K562 (cell line): ENCODE measurements around the gene LRRC10B. TPM values are rescaled to one million over a fixed set of nuclear protein-coding genes. Genes with fewer than 3 reads are reported as not detected.

Experiments
- CHD4 ChIP-seq: fragments of 200-600 bp; sonication (generic); IDR thresholded peaks from 3 replicates; pipeline ENCODE4 v1.6.1; 2012; ENCODE audit warnings: low read depth, mild to moderate bottlenecking, mixed read lengths, low read length, inconsistent platforms; ENCODE audit not compliant: insufficient read depth, insufficient replicate concordance, poor library complexity, severe bottlenecking
- TBP ChIP-seq: optimal IDR thresholded peaks from 2 replicates; pipeline ENCODE3; 2011; ENCODE audit warnings: low read depth, low read length, improper control_type of control experiment
- polyA plus RNA-seq, 8 experiments: library from polyadenylated mRNA; depleted of rRNA in 4 of 8; stranded (reverse) in 5 of 8; unstranded in 3 of 8; fragments of >200 nt; fragmentation: Nextera tagmentation in 2 of 8; fragmentation: Illumina TruSeq in 1 of 8; extraction: Ambion mirVana in 2 of 8; extraction: Trizol in 1 of 8; gene quantifications; 2 replicates each; pipeline versions ENCODE4 v1.2.1 to v1.2.3, GENCODE V29; 2011 to 2014; ENCODE audit warnings: inconsistent platforms in 1 of 8, missing spikeins in 1 of 8
- total RNA-seq, 7 experiments: library from RNA; depleted of rRNA in 6 of 7; stranded (reverse); fragments of >200 nt in 6 of 7; fragmentation: Illumina TruSeq in 2 of 7; extraction: Trizol in 2 of 7; gene quantifications; 2 replicates each; pipeline versions ENCODE4 v1.2.1 to v1.2.3, GENCODE V29; 2011 to 2021; ENCODE audit warnings: low replicate concordance in 1 of 7
- TF ChIP-seq, protein P1 (sequence below): fragments of 250-450 bp; sonication (Bioruptor Pico); IDR thresholded peaks from 2 replicates; pipeline ENCODE4 v1.4.0; 2020; ENCODE audit warnings: mild to moderate bottlenecking, moderate library complexity, borderline replicate concordance
- TF ChIP-seq, protein P2 (sequence below): sonication (generic); formaldehyde crosslinking; IDR thresholded peaks from 2 replicates; pipeline ENCODE4 v1.8.1; 2023; ENCODE audit warnings: mild to moderate bottlenecking, missing genetic modification reagents

LRRC10B gene
- total and polyA plus RNA-seq, 9 of the 15 experiments (the other 6 are each of a cell fraction or from before 2014, with no cell fraction given), result 0.11 TPM; not detected in 8

DNA sequence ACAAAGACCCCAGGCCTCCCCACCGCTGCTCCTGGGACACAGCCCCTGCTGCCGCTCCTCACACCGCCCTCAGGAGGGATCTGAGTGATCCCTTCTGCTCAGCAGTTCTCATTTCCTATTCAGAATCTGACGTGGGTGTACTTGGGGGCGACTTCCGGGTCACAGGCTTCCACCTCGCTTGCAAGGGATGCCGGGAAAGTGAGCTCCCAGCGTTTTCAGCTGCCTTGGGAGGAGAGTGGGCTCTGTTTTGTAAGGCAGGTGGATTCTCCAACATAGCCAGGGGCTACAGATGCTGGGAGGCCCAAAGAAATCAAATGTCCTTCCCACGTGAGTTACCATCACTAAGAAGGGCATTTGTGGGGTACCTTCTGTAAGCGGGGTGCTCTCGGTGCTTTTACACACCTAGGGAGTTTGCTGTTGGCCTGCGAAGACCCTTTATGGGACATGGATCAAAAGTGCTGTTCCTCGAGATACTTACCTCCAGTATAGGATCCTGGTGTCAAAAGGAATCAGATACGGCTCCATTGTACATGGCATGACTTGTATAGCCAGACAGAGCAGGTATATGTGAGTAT lies 9.7 kb upstream of the LRRC10B start (continued):
- TF ChIP-seq, protein P1, sequence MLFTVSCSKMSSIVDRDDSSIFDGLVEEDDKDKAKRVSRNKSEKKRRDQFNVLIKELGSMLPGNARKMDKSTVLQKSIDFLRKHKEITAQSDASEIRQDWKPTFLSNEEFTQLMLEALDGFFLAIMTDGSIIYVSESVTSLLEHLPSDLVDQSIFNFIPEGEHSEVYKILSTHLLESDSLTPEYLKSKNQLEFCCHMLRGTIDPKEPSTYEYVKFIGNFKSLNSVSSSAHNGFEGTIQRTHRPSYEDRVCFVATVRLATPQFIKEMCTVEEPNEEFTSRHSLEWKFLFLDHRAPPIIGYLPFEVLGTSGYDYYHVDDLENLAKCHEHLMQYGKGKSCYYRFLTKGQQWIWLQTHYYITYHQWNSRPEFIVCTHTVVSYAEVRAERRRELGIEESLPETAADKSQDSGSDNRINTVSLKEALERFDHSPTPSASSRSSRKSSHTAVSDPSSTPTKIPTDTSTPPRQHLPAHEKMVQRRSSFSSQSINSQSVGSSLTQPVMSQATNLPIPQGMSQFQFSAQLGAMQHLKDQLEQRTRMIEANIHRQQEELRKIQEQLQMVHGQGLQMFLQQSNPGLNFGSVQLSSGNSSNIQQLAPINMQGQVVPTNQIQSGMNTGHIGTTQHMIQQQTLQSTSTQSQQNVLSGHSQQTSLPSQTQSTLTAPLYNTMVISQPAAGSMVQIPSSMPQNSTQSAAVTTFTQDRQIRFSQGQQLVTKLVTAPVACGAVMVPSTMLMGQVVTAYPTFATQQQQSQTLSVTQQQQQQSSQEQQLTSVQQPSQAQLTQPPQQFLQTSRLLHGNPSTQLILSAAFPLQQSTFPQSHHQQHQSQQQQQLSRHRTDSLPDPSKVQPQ (CRISPR knock-in tag), result no peak
- TF ChIP-seq TBP (peak; percentile 99), CHD4 (no peak)
- TF ChIP-seq, protein P2, sequence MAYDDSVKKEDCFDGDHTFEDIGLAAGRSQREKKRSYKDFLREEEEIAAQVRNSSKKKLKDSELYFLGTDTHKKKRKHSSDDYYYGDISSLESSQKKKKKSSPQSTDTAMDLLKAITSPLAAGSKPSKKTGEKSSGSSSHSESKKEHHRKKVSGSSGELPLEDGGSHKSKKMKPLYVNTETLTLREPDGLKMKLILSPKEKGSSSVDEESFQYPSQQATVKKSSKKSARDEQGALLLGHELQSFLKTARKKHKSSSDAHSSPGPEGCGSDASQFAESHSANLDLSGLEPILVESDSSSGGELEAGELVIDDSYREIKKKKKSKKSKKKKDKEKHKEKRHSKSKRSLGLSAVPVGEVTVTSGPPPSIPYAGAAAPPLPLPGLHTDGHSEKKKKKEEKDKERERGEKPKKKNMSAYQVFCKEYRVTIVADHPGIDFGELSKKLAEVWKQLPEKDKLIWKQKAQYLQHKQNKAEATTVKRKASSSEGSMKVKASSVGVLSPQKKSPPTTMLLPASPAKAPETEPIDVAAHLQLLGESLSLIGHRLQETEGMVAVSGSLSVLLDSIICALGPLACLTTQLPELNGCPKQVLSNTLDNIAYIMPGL (CRISPR knock-in tag), result no peak
